ENCODE results near the gene KRTAP19-7. TPM values are rescaled to one million over a fixed set of nuclear protein-coding genes. Genes with fewer than 3 reads are reported as not detected.

Gene KRTAP19-7
- total RNA-seq, 1 experiment from 2014 or later, result not detected

DNA sequence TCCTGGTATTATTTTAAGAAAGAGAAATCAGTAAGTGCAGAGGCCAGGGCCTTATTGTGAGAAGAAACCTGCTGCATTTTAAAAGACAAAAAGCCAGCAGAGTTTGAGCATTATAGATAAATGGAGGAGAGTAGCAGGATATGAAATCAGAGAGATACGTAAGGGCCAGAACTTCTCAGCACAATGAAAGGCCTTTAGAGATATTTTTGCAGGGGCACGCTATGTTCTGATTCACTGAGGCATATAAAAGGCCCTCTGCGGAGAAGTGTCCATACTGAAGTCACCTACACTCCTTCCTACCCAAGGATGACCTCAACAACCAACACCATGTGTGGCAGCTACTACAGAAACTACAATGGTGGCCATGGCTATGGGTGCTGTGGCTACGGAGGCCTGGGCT, 31.0 kb upstream of the KRTAP19-7 start, which contains the start of gene KRTAP6-3:
TSS of gene KRTAP6-3 (plus strand) at position 301 of the 400 bp plus-strand sequence. CDS start at position 307, 6 bp downstream.
- H3K4me1 ChIP-seq (ENCODE audit: control insufficient read depth in 1 of 2, insufficient read depth in 2 of 2, low read length in 2 of 2), result no peaks in the 10 kb centered on the region
- intact Hi-C loops (cut with micrococcal nuclease), result no loop called here
- CTCF ChIA-PET, result no interaction called here
- RAD21 ChIA-PET (ENCODE audit: low non-redundant PET in 1 of 2, low total read pairs in 2 of 2, uncharacterized antibody in 2 of 2, unreplicated experiment in 2 of 2), result no interaction called here
- POLR2A ChIA-PET, result no interaction called here
- no peak within 1 kb of the TSS for H3K4me2 ChIP-seq (ENCODE audit: low read length)
- no peaks in the 10 kb centered on the region; the same call in 1 of the 2 replicates for H4K20me1 ChIP-seq (ENCODE audit: insufficient read depth)
- no peak within 1 kb of the TSS for H3K27ac ChIP-seq (ENCODE audit: low read depth, low read length)
- H3K9me2 ChIP-seq (ENCODE audit: insufficient read depth), result no peaks in the 10 kb centered on the region
- H3K4me3 ChIP-seq (replicated peaks in 1 of 2; ENCODE audit: low read depth in 1 of 2, low read length in 2 of 2), result no peak within 1 kb of the TSS
- H2AFZ ChIP-seq (ENCODE audit: low read depth, low read length, poor library complexity, severe bottlenecking), result no peak within 1 kb of the TSS
- no peaks in the 10 kb centered on the region for H3K79me2 ChIP-seq (ENCODE audit: insufficient read depth, low read length)
- TF ChIP-seq ZBTB33 (IDR thresholded peaks at IDR 0.05; ENCODE audit: extremely low read depth, insufficient replicate concordance, low read length) (no peak), ELF1 (IDR thresholded peaks at IDR 0.05; ENCODE audit: borderline replicate concordance, low read depth) (no peak), FOSL1 (IDR thresholded peaks at IDR 0.05; ENCODE audit: low read depth) (no peak), RAD21 (IDR thresholded peaks at IDR 0.05; ENCODE audit: low read depth) (no peak), SIN3A (IDR thresholded peaks at IDR 0.05; ENCODE audit: low read depth) (no peak), REST (IDR thresholded peaks at IDR 0.05; ENCODE audit: low read depth) (no peak), EZH2 (IDR thresholded peaks at IDR 0.05) (no peak), YY1 (IDR thresholded peaks at IDR 0.05; ENCODE audit: extremely low read depth, insufficient replicate concordance, low read depth, low read length) (no peak), EGR1 (IDR thresholded peaks at IDR 0.05; ENCODE audit: low read depth) (no peak), TCF7L2 (IDR thresholded peaks at IDR 0.05; ENCODE audit: borderline replicate concordance, extremely low read depth, insufficient read depth, insufficient read length) (no peak), CBX3 (IDR thresholded peaks at IDR 0.05; ENCODE audit: low read depth) (no peak), SP1 (IDR thresholded peaks at IDR 0.05; ENCODE audit: low read depth) (no peak), SRF (IDR thresholded peaks at IDR 0.05; ENCODE audit: low read depth) (no peak), JUND (IDR thresholded peaks at IDR 0.05) (no peak), ZNF274 (IDR thresholded peaks at IDR 0.05; ENCODE audit: low read depth, low read length) (no peak)
- peaks cover 6 to 11% of the 10 kb centered on the region in 2 experiments; a peak in 2 of 4 replicates for H3K9me3 ChIP-seq (ENCODE audit: control insufficient read depth in 1 of 2, insufficient read depth in 1 of 2, low read depth in 1 of 2, low read length in 2 of 2)
- ATAC-seq, result no peak
- H3K27me3 ChIP-seq (ENCODE audit: insufficient read depth, low read length), result no peaks in the 10 kb centered on the region
- H3K9ac ChIP-seq (ENCODE audit: low read length), result no peak within 1 kb of the TSS
- BruUV-seq (replicated peaks), result no TSS peak
- no peaks in the 10 kb centered on the region for H3K36me3 ChIP-seq (ENCODE audit: control insufficient read depth in 1 of 2, insufficient read depth in 2 of 2, low read length in 2 of 2)
- no peak for DNase-seq (ENCODE audit: low read depth, low spot score)

Data from HCT116 (cell line).